Natural killer cell (primary cell): ENCODE data around the gene SEC24A. TPM values are rescaled to one million over a fixed set of nuclear protein-coding genes. Genes with fewer than 3 reads are reported as not detected.

Experiments used
- ATAC-seq, 3 donors: fragments of 150-1000 bp in 2 of 3; fragments of 200-7000 bp in 1 of 3; cut with Tn5 transposase; 1 replicate in 1 of 3; 2 replicates in 2 of 3; pipeline ENCODE4 v1.10.0; 2021; ENCODE audit warnings: mild to moderate bottlenecking in 2 of 3, moderate library complexity in 2 of 3
- DNase-seq, 2 donors: peaks; one replicate each; pipeline versions ENCODE4 v3.0.0 to v3.0.0-alpha.2; 2013 to 2021; ENCODE audit warnings: mixed read lengths in 1 of 2
- H3K27ac ChIP-seq: one replicate; pipeline ENCODE4 v1.5.1; 2013; ENCODE audit warnings: mild to moderate bottlenecking, low read length
- H3K27me3 ChIP-seq: one replicate; pipeline ENCODE4 v1.6.1; 2013; ENCODE audit warnings: low read length; ENCODE audit not compliant: control insufficient read depth, insufficient read depth
- H3K36me3 ChIP-seq: one replicate; pipeline ENCODE4 v1.6.1; 2013; ENCODE audit warnings: low read length; ENCODE audit not compliant: control insufficient read depth, insufficient read depth
- H3K4me1 ChIP-seq: one replicate; pipeline ENCODE4 v1.6.1; 2013; ENCODE audit warnings: low read length; ENCODE audit not compliant: control insufficient read depth, insufficient read depth
- H3K4me3 ChIP-seq: one replicate; pipeline ENCODE4 v1.5.1; 2013; ENCODE audit warnings: low read length
- H3K9me3 ChIP-seq: one replicate; pipeline ENCODE4 v1.6.1; 2013; ENCODE audit warnings: low read length; ENCODE audit not compliant: control insufficient read depth, insufficient read depth
- H3K27ac Mint-ChIP-seq, 2 donors: one replicate each; pipeline ENCODE4 v1.8.0; 2022; ENCODE audit warnings: mild to moderate bottlenecking in 2 of 2, mixed read lengths in 2 of 2, moderate library complexity in 1 of 2
- H3K27me3 Mint-ChIP-seq, 2 donors: one replicate each; pipeline ENCODE4 v1.8.0; 2022; ENCODE audit warnings: low read depth in 2 of 2, mixed read lengths in 2 of 2
- H3K36me3 Mint-ChIP-seq: one replicate; pipeline ENCODE4 v1.8.0; 2022; ENCODE audit warnings: mixed read lengths
- H3K4me1 Mint-ChIP-seq, 2 donors: one replicate each; pipeline ENCODE4 v1.8.0; 2022; ENCODE audit warnings: mixed read lengths in 2 of 2
- H3K4me3 Mint-ChIP-seq: one replicate; pipeline ENCODE4 v1.8.0; 2022; ENCODE audit warnings: mild to moderate bottlenecking, moderate library complexity, mixed read lengths
- H3K9me3 Mint-ChIP-seq, 2 donors: one replicate each; pipeline ENCODE4 v1.8.0; 2022; ENCODE audit warnings: mixed read lengths in 2 of 2
- CTCF ChIP-seq: fragments of 200-600 bp; IDR thresholded peaks from one replicate; pipeline ENCODE4 v1.8.0; 2022; ENCODE audit warnings: antibody characterized with exemption
- WGBS: methylation state at CpG from one replicate; pipeline ENCODE4 v1.1.7; 2013; ENCODE audit warnings: missing lambda C conversion rate; ENCODE audit not compliant: insufficient coverage; 5-methylcytosine and 5-hydroxymethylcytosine counted together
- intact Hi-C: fragments of 100-400 bp; cut with micrococcal nuclease; formaldehyde crosslinking; loops from one replicate; pipeline ENCODE4 v1.14.2; 2022
- total RNA-seq, 4 donors: library from RNA; stranded (reverse); fragments of 120-200 nt in 1 of 4; gene quantifications; one replicate each; pipeline versions ENCODE4 v1.2.3 to v1.2.4, GENCODE V29; 2013 to 2022

Gene SEC24A
- total RNA-seq, 3 donors from 2014 or later (not counting 1 experiment from before 2014, with no cell fraction given) = 20.9 to 26.1 (median 25.0) TPM

- WGBS = no CpG with 5 or more reads among the region's 2 CpGs
- intact Hi-C loops = no loop called here
- Histone ChIP-seq H3K4me3 (no peak overlapping the region), H3K4me1 (peaks cover 18% of the 10 kb centered on the region), H3K27me3 (no peaks in the 10 kb centered on the region), H3K27ac (no peak overlapping the region), H3K36me3 (peaks cover 7% of the 10 kb centered on the region), H3K9me3 (no peaks in the 10 kb centered on the region)
- no peaks in the 10 kb centered on the region for H3K36me3 Mint-ChIP-seq
- TF ChIP-seq CTCF = no peak
- DNase-seq (no peak), ATAC-seq (no peak)
- H3K4me1 Mint-ChIP-seq = peaks cover 16 to 27% of the 10 kb centered on the region in 2 donors
- no peak overlapping the region for H3K27ac Mint-ChIP-seq
- no peaks in the 10 kb centered on the region for H3K27me3 Mint-ChIP-seq
- no peak overlapping the region for H3K4me3 Mint-ChIP-seq
- no peaks in the 10 kb centered on the region for H3K9me3 Mint-ChIP-seq
Observed at GRCh38 chr5:134742134-134742533, 93.5 kb downstream of the SEC24A start.

GRCh38 chr5:134749415-134749814 lies 100.8 kb downstream of the SEC24A start:
- Mint-ChIP-seq H3K36me3 (no peaks in the 10 kb centered on the region), H3K27ac (no peak overlapping the region), H3K4me1 (no peaks in the 10 kb centered on the region), H3K27me3 (no peaks in the 10 kb centered on the region), H3K4me3 (no peak overlapping the region), H3K9me3 (no peaks in the 10 kb centered on the region)
- H3K4me3 ChIP-seq = no peak overlapping the region
- no peak overlapping the region for H3K27ac ChIP-seq
- no peak for TF ChIP-seq CTCF
- ATAC-seq (no peak), DNase-seq (no peak)
- no peaks in the 10 kb centered on the region for H3K9me3 ChIP-seq
- WGBS = 86% methylated on average over 1 of the region's 3 CpGs
- no peaks in the 10 kb centered on the region for H3K27me3 ChIP-seq
- peaks cover 12% of the 10 kb centered on the region for H3K36me3 ChIP-seq
- intact Hi-C loops = no loop called here
- no peaks in the 10 kb centered on the region for H3K4me1 ChIP-seq

GRCh38 chr5:134758176-134758503 lies 109.6 kb downstream of the SEC24A start:
- intact Hi-C loops = loop anchor here (1.0 kb wide), 2 partner anchors 20 to 116 kb away; partner anchors contain the start of genes CAMLG and TXNDC15
- ATAC-seq (no peak), DNase-seq (no peak)
- H3K27me3 Mint-ChIP-seq = no peaks in the 10 kb centered on the region
- no peaks in the 10 kb centered on the region for H3K36me3 Mint-ChIP-seq
- peak overlapping the region; percentile 54 for H3K27ac ChIP-seq
- H3K4me1 Mint-ChIP-seq = peaks cover 28 to 38% of the 10 kb centered on the region in 2 donors
- peak overlapping the region; percentile 96 to 98 for H3K27ac Mint-ChIP-seq
- no peaks in the 10 kb centered on the region for H3K9me3 ChIP-seq
- no peaks in the 10 kb centered on the region for H3K9me3 Mint-ChIP-seq
- peak overlapping the region; percentile 100 for H3K4me3 Mint-ChIP-seq
- TF ChIP-seq CTCF = no peak
- H3K4me3 ChIP-seq = peak overlapping the region; percentile 77
- H3K4me1 ChIP-seq = peaks cover 13% of the 10 kb centered on the region
- no peaks in the 10 kb centered on the region for H3K36me3 ChIP-seq
- 26% methylated on average over 9 of the region's 9 CpGs for WGBS
- H3K27me3 ChIP-seq = no peaks in the 10 kb centered on the region
